Stimulated activated CD4-positive, alpha-beta T cell treated with anti-CD3 and anti-CD28 coated beads, Interleukin-1b, Interleukin-23, amount 100 ng/mL, for 4 hours (primary cell): ENCODE data around the gene ZNF235.
"Not testable (repeated sequence)": the region's sequence is repeated elsewhere in the genome, so short reads cannot be mapped to it uniquely, and the experiment has no call there.

ENCODE experiments used
- DNase-seq, 2 donors: peaks; one replicate each; pipeline ENCODE4 v3.0.0-alpha.2; 2020; ENCODE audit warnings: low read depth in 2 of 2

Gene ZNF235

DNA sequence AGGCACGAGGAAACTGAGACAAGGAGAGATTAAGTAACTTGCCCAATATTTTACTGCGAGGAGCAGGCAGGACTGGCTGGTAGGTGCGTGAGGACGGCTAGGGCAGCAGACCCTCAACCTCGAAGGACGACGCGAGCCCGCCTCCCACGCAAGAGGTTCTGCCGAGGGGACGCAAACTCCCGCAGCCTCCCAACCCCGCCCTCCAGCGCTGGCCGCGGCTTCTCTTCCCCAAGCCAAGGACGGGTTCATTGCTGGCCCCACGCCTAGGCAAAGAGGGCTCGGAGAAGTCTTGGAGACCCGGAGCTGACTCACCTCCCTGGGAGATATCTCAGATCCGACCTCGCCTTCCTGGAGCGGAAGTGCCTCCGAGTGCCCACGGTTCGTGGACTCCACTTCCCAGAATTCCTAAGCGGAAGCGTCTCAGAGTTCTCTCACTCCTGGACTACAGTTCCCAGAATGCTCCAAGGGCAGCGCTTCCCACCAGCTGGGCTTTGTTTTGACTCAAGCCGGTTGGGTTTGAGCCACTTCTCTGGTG lies at the start of gene ZNF235:
TSS of gene ZNF235 (minus strand) at position 367 of the 535 bp plus-strand sequence. CDS start 1,621 bp downstream, outside the sequence.
- peak; percentile 41 to 59 for DNase-seq

DNA sequence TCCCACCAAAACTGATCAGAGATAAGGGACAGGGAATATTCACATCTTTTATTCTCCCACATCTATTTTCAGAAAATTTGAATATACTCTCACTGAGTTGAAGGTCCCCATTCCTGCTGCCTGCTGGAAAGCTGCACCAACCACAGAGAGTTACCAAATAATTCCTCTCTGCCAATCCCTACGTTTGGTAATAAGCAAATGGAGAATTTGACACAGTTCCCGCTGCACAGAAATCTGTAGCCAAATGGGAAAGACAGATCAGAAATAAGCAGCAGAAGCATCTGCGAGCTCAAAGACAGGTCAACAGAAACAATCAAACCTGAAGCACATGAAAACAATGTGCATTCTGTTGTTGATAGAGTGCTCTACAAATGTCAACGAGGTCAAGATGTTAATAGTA lies 41.7 kb upstream of the ZNF235 start:
- DNase-seq, result no peak

DNA sequence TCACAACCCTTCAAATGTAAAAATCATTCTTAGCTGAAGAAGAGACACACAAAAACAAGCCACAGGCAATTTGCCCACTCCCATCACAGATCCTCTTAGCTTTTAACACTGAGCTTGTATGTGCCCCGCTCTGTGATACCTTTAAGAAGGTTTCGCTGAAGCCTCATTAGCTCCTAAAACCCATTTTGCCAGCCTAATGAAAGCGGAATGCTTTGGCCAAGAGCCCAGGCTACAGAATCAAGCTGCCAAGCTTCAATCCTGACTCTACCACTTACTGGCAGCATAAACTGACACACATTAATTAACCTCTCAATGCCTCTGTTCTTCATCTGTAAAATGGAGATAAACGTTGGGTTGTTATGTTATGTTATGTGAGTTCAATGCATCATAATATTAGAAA lies 41.1 kb upstream of the ZNF235 start:
- DNase-seq, result no peak

DNA sequence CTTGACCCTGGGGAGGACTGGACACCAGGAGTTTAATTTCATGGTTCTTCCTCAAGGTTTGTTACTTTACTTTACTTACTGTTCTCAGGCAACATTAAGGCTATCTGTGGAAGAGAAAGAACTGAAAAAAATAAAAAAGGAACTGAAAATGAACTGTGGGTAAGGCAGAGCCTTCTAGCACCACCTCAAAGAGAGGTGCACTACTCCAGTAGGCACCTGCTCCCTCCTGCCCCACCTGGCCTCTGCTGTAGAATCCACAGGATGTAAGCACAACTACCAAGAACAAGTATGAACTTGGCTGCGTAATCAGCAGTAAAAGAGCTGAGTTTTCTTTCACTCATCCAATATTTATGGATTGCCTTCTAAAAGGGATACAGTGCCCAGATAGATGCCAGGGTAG lies 39.4 kb upstream of the ZNF235 start:
- DNase-seq, result no peak

DNA sequence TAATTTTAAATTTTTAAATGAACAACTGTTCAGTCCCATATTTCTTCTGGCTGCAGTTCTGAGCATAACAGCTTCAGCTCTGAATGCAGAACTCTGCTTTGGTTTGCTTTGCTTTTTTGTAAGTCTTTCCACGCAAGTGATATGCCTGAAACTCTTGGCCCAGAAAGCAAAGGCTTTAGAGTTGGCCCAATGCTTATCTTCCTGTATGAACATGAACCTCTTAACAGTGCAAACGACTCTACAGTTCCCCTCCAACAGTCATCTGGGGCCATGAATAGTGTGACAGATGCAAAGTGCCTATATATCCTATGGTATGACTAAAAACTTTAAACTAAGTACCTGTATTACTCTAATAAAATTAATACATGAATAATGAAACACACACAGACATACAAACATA lies 37.0 kb upstream of the ZNF235 start:
- no peak for DNase-seq

DNA sequence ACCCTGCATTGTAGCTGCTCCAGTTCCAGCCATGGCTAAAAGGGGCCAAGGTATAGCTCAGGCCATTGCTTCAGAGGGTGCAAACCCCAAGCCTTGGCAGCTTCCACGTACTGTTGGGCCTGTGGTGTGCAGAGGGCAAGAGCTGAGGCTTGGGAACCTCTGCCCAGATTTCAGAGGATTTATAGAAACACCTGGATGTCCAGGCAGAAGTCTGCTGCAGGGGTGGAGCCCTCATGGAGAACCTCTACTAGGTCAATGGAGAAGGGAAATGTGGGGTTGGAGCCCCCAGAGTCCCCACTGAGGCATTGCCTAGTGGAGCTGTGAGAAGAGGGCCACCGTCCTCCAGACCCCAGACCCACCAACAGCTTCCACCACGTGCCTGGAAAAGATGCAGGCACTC lies 29.8 kb upstream of the ZNF235 start:
- DNase-seq, result not testable (repeated sequence)

DNA sequence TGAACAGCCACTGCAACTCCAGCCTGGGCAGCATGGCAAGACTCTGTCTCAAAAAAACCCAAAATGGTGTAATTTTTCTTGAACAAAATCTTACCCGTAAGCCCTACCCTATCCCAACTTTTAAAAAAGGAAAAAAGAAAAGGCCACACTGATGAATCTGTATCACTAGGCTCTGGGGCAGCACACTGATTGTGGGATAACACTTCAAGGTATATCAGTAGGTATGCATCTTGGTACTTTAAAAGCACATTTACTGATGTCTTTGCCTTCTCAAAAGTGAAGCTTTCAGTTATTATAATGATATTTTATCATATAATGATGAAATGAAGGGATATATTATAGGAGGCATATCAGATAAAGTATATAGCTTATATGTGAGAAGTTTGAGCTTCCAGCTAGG lies 27.3 kb upstream of the ZNF235 start:
- no peak for DNase-seq

DNA sequence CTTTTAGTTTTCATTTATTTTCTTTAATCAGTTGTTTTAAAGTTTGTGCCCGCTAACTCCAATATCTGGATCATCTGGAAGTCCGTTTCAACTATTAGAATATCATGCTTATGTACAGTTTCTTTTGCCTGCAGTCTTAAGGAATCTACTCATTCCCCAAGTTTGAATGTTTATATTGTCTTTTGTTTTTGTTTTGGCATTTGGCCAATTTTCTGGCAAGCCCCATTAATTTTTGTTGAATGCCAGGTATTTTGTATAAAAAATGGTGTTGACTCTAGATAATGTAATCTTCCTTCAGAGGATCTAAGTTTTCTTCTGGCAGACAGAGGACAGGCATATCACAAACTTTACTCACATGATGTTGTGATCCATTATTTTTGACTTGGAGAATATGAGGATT lies 11.1 kb upstream of the ZNF235 start:
- DNase-seq, result no peak

DNA sequence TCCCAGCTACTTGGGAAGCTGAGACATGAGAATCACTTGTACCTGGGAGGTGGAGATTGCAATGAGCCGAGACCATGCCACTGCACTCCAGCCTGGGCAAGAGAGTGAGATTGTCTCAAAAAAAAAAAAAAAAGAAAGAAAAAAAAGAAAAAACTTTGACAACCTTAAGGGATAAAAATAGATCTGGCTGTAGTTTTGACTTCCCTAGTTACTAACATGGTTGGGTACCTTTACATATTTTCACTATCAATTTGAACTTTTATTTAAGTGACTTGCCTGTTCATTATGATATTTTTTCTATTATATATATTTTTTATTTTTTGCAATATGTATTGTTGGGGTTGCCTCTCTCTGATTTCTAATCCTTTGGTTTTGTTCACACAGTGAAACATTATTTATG lies 8.4 kb upstream of the ZNF235 start:
- DNase-seq, result no peak

DNA sequence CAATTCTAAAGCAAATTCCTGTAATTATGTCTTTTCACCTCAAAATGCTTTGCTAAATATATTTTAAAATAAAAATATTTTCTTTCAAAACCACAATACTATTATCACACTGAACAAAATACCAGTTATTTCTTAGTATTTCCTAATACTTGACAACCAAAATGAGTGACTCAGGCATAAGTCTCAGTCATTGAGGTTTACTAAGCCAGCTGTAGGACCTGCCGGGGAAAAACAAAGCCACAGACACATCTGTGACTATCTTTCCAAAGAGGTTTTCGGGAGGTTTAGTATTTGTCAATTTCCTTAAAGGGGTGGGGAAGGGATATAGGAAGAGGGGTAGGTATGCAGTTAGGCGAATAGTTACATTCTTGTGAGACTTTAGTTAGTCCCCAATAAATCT lies 3.2 kb upstream of the ZNF235 start:
- no peak for DNase-seq

DNA sequence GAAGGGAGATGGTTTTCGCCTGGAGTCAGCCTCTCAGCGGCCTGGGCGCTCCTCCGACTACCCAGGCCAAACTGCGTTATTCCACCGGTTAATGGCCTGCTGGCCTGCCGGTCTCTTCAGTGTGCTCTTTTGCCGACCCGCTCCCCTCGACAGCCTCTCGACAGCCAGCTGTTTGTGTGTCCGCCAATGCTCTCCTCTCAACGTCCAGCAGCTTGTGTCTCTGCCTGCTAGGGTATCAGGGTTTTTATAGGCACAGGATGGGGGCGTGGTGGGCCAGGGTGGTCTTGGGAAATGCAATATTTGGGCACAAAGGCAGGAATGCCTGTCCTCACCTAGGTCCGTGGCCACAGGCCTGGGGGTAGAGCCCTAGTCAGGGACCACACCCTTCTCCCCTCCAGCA lies 1.5 kb upstream of the ZNF235 start:
- DNase-seq, result no peak

DNA sequence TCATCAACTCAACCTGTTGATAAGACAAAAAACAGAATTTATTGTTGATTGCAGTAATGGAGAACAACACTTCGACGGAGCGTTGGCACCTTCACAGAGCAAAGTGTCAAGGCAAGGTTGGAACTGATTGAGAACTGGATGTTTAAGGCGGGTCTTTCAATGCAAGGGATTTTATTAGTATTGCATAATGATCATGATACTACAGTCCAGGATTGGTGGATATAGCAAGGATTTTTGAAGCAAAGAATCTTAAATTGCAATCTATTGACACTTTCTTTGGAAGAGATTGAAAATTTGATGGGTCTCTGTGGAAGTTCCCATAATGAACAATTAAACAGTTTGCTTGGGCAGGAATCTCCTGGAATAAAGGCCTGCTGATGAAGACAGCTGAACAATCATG lies 632 bp upstream of the ZNF235 start:
- DNase-seq, result no peak

DNA sequence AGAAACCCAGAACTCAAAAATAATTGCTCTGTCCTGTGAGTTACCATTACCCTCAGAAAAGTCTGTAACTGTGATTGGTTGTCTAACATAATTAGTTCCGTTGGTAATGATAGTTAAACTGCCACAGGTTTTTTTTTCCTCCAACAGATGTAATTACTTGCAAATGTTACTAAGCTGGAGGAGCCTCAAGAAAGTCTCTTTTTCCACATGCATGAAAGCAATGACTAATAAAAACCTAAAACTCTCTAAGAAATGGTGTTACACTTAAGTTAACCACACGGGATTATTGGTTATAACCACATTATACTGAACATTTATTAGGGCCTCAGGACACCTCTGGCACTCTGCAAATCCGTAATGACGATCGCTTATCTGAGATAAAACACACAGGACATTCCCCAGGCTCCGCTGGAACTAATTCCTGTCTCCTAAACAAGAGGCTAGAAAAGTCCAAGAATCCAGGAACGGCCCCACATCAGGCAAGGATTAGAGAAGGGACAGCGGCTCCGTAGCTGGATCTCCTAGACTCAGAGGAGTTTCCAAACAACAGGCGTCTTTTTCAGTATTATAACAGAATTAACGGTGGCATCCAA lies 753 bp downstream of the ZNF235 start:
- DNase-seq, result no peak

DNA sequence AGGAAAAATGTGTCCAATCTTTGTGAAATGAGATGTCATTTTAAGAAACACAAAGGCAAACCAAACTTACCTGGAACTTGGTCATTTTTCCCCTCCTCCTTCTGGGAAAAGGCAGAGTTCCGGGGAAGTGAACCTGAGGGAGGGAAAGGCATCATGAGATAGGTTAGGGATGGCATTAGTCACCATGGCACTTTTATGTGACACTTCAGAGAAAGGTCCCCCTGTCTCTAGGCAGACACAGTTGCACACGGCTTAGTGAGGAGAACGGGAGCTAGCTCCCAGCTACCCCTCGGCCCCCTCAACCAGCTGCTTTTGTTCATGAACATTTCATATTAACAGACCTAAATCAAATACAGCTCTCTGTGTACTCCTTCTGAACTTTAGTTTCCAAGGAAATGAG lies 1.5 kb downstream of the ZNF235 start:
- no peak for DNase-seq

DNA sequence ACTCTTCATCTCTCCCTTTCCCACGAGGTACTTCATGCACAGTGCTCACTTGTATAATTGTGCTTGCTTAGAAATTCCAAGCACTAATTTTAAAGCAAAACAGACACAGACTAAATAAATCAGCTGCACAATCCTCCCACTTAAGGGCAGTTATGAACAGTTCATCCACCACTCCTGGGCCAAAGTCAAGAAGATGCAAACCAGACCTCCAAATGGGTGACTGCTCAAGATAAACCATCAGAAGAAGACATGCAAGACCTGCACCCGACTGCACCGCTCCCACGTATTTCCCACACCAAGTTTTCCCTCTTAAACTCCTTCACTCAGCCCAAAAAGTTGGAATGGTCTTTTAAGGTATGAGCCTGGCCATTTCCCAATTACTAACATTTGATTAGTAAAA lies 19.9 kb downstream of the ZNF235 start:
- DNase-seq, result no peak

DNA sequence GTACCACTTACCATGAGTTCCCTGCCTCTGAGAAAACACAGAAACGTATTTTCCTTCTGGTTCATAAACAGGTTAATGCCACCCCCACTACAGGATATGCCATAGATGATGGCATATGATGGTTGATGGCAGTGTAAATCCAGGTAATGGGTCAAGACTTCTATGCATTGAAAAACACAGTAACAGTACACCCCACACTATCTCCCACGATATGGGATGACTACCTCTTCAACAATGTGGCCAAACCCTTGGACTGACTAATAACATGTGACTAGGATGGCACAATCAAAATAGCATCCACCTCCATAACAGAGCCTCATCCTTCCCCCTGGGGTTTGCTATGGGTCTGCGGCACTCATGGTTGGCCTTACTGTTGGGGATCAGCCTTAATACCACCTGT lies 22.0 kb downstream of the ZNF235 start:
- no peak for DNase-seq

DNA sequence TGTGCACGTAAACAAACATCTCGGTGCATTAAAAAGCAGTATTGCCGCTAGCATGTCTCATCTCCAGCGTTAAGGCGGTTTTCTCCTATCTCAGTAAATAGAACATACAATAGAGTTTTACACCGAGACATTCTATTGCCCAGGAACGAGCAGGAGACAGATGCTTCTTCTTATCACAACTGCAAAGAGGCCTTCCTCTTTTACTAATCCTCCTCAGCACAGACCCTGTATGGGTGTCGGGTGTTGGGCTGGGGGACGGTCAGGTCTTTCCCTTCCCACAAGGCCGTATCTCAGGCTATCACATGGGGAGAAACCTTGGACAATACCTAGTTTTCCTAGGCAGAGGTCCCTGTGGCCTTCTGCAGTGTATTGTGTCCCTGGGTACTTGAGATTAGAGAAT lies 23.9 kb downstream of the ZNF235 start:
- no peak for DNase-seq

DNA sequence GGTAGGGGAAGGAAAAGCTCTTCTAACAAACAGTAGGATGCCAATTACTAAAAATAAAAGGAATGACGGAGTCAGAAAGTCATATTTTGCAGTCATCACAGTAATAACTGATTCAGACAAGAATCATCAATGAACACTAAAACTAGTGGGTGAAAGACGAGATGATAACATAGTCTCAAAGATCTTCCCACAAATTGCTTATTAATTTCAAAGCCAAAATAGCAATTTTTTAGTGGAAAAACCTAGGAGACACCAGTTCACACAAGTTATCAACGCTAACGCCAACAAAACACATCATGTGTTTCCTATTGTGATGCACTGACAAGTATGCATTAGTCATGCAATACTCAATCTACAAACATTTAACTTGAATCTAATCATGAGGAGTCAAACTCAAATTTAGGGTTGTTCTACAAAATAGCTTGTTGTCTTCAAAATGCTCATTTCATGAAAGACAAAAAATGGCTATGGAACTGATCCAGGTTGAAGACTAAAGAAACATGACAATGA lies 26.6 kb downstream of the ZNF235 start:
- DNase-seq, result no peak

DNA sequence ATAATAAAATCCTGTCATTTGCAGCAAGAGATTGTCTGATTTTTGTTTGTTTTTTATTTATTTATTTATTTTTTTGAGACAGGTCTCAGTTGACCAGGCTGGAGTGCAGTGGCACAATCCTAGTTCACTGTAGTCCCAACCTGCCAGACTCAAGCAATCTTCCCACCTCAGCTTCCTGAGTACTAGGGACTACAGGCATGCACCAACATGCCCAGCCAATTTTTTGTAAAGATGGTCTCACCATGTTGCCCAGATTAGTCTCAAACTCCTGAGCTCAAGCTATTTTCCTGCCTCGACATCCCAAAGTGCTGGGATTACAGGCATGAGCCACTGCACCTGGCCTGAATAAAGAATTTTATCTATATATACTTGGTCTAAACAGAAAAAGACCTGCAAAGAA lies 27.5 kb downstream of the ZNF235 start:
- no peak for DNase-seq

DNA sequence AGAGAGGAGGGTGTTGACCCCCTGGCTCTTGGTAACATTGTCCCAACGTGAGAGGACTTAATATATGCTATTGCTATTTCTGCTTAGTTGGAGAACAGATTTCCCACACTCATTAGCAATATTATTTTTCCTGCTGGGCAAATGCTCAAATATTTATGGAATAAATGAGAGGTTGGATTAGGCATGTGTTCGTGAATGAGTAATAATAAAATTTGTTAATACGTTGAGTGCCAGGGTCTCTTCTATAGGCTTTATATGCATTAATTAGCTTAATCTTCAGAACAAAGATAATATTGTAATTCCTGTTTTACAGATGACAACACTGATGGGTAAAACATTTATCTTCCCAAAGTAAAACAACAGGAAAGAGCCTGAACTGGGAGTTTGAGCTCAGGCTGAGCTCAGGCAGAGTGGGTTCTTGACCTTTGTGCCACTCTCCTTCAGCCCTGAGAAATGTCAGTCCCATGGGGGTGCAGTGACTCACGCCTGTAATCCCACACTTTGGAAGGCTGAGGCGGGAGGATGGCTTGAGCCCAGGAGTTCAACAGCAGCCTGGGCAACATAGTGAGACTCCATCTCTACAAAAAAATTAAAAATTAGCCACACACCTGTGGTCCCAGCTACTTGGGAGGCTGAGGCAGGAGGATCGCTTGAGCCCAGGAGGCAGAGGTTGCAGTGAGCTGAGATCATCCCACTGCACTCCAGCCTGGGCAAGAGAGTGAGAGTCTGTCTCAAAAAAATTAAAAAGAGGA lies 44.0 kb downstream of the ZNF235 start:
- DNase-seq, result no peak

DNA sequence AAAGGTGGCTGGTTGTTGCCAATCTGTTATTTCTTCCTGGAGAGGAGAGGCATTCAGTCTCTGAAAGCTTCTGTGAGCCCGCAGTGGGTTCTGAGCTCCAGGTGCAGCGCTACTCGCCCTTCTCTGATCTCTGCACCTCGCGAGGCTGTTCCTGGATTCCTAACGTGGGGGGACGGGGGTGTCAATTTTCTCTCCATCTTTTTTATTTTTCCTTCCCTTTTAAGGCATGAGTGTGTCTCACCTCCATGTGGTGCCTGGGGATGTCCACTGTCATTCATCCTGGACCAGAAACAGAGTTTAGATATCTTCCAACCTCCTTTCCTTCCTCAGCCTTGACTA lies 44.5 kb downstream of the ZNF235 start:
- DNase-seq, result no peak

DNA sequence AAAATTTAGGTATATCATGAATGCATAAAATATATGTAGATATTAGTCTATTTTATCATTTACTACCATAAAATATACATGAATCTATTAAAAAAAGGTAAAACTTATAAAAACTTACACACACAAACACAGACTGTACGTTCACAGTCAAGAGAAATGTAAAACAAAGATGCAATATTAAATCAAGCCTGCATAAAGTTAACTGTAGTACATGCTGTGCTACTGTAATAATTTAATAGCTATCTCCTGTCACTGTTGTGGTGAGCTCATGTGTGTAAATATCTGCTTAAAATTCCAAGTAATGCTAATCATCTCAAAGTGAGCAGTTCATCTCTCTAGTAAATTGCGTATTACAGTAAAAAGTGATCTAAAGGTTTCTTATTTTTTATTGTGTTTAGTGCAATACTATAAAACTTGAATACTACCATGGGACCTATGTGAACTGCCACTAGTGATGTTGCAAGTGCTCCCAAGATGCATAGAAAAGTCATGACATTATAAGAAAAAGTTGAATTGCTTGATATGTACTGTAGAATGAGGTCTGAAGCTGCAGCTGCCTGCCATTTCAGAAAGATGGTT lies 45.9 kb downstream of the ZNF235 start:
- DNase-seq, result no peak

DNA sequence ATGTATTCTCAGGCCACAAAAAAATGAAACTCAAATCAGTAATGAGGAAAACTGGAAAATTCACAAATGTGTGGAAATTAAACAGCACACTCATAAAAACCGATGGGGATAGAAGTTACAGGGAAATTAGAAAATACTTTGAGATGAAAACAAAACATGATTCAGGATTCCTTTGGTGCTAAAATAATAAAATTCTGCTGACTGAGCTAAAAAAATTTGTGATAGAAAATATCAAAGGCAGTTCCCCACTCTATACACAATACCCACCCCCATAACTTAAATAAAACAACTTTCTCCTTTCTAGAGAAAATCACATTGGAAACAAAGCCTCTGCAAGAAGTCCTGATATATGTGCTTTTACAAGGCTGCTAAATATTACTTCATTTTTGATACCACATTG lies 46.7 kb downstream of the ZNF235 start:
- DNase-seq, result no peak
